ENCODE data around the gene MFSD11. TPM values are rescaled to one million over a fixed set of nuclear protein-coding genes. Genes with fewer than 3 reads are reported as not detected.
"Not testable (repeated sequence)": the region's sequence is repeated elsewhere in the genome, so short reads cannot be mapped to it uniquely, and the experiment has no call there.

The MFSD11 gene
- polyA plus RNA-seq, 3 donors = 19.8 to 24.8 (median 23.8) TPM

DNA sequence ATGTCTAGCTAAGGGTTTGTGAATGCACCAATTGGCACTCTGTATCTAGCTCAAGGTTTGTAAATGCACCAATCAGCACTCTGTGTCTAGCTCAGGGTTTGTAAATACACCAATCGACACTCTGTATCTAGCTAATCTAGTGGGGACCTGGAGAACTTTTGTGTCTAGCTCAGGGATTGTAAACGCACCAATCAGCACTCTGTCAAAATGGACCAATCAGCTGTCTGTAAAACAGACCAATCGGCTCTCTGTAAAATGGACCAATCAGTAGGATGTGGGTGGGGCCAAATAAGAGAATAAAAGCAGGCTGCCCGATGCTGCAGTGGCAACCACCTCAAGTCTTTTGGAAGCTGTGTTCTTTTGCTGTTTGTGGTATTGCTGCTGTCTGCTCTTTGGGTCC lies 68.8 kb downstream of the MFSD11 start:
- H3K36me3 ChIP-seq (replicated peaks in 1 of 2; ENCODE audit: control insufficient read depth in 1 of 2, insufficient read depth in 2 of 2, low read length in 2 of 2); H3K27me3 ChIP-seq (ENCODE audit: control insufficient read depth in 2 of 2, insufficient read depth in 2 of 2, low read length in 2 of 2); H3K79me2 ChIP-seq (ENCODE audit: insufficient read depth, low read length); intact Hi-C loops (cut with micrococcal nuclease); H3K9me3 ChIP-seq (replicated peaks in 1 of 2; ENCODE audit: control insufficient read depth in 1 of 2, insufficient read depth in 1 of 2, low read length in 2 of 2); H3K27ac ChIP-seq (ENCODE audit: low read depth in 1 of 2, low read length in 2 of 2); H3K36me3 Mint-ChIP-seq; H3K9ac ChIP-seq (ENCODE audit: insufficient read depth, low read length, poor library complexity, severe bottlenecking); H3K4me1 ChIP-seq (ENCODE audit: control insufficient read depth in 1 of 2, insufficient read depth in 2 of 2, low read length in 2 of 2); H2AFZ ChIP-seq (ENCODE audit: insufficient read depth, low read depth, low read length, poor library complexity, severe bottlenecking); H3K4me3 ChIP-seq (replicated peaks in 1 of 3; ENCODE audit: low read depth in 2 of 3, low read length in 3 of 3); H3K27ac Mint-ChIP-seq; DNase-seq; H4K20me1 ChIP-seq (ENCODE audit: insufficient read depth, low read length); H3K4me3 Mint-ChIP-seq; H3K4me2 ChIP-seq (replicated peaks; ENCODE audit: extremely low read depth, low read length, poor library complexity, severe bottlenecking); H3K9me3 Mint-ChIP-seq; H3K4me1 Mint-ChIP-seq; H3K27me3 Mint-ChIP-seq (ENCODE audit: low read depth in 3 of 3): not testable (repeated sequence)
- WGBS (ENCODE audit: insufficient coverage) = 100% methylated on average over 1 of the region's 4 CpGs

DNA sequence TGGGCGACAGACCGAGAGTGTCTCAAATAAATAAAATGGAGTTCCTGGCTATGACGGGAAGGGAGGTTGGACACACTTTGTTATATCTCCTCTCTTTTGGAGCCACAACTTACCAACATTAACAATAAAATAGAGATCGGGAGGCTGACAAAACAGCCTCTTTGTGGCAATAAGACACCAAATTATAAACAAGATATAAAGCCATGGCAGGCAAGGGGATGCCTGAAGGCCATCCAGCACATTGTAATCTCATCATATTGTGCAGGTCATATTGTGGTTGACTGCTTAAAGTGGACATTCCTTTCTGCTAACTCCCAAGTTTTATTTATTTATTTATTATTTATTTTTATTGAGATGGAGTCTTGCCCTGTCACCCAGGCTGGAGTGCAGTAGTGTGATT lies 70.4 kb downstream of the MFSD11 start:
- H4K20me1 ChIP-seq (ENCODE audit: insufficient read depth, low read length) = no peaks in the 10 kb centered on the region
- H3K27ac ChIP-seq (ENCODE audit: low read depth in 1 of 2, low read length in 2 of 2) = no peak overlapping the region
- H3K4me1 ChIP-seq (ENCODE audit: control insufficient read depth in 1 of 2, insufficient read depth in 2 of 2, low read length in 2 of 2) = peaks cover 0 to 4% of the 10 kb centered on the region in 2 donors
- Mint-ChIP-seq H3K27me3 (ENCODE audit: low read depth in 3 of 3) (peaks cover 0 to 1% (median 0%) of the 10 kb centered on the region in 3 donors), H3K36me3 (no peaks in the 10 kb centered on the region), H3K4me3 (no peak overlapping the region), H3K9me3 (peaks cover 3 to 6% (median 5%) of the 10 kb centered on the region in 7 donors), H3K27ac (no peak overlapping the region), H3K4me1 (peaks cover 7% of the 10 kb centered on the region)
- no peak overlapping the region for H2AFZ ChIP-seq (ENCODE audit: insufficient read depth, low read depth, low read length, poor library complexity, severe bottlenecking)
- TF ChIP-seq, protein P1, sequence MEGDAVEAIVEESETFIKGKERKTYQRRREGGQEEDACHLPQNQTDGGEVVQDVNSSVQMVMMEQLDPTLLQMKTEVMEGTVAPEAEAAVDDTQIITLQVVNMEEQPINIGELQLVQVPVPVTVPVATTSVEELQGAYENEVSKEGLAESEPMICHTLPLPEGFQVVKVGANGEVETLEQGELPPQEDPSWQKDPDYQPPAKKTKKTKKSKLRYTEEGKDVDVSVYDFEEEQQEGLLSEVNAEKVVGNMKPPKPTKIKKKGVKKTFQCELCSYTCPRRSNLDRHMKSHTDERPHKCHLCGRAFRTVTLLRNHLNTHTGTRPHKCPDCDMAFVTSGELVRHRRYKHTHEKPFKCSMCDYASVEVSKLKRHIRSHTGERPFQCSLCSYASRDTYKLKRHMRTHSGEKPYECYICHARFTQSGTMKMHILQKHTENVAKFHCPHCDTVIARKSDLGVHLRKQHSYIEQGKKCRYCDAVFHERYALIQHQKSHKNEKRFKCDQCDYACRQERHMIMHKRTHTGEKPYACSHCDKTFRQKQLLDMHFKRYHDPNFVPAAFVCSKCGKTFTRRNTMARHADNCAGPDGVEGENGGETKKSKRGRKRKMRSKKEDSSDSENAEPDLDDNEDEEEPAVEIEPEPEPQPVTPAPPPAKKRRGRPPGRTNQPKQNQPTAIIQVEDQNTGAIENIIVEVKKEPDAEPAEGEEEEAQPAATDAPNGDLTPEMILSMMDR (IDR thresholded peaks at IDR 0.05) = no peak
- intact Hi-C loops (cut with micrococcal nuclease) = no loop called here
- no peak overlapping the region for H3K9ac ChIP-seq (ENCODE audit: insufficient read depth, low read length, poor library complexity, severe bottlenecking)
- H3K4me2 ChIP-seq (replicated peaks; ENCODE audit: extremely low read depth, low read length, poor library complexity, severe bottlenecking) = no peak overlapping the region
- H3K9me3 ChIP-seq (replicated peaks in 1 of 2; ENCODE audit: control insufficient read depth in 1 of 2, insufficient read depth in 1 of 2, low read length in 2 of 2) = no peaks in the 10 kb centered on the region
- WGBS (ENCODE audit: insufficient coverage) = 100% methylated on average over 3 of the region's 4 CpGs
- DNase-seq = no peak
- no peaks in the 10 kb centered on the region for H3K27me3 ChIP-seq (ENCODE audit: control insufficient read depth in 2 of 2, insufficient read depth in 2 of 2, low read length in 2 of 2)
- H3K79me2 ChIP-seq (ENCODE audit: insufficient read depth, low read length) = no peaks in the 10 kb centered on the region
- H3K4me3 ChIP-seq (replicated peaks in 1 of 3; ENCODE audit: low read depth in 2 of 3, low read length in 3 of 3) = no peak overlapping the region
- no peaks in the 10 kb centered on the region for H3K36me3 ChIP-seq (replicated peaks in 1 of 2; ENCODE audit: control insufficient read depth in 1 of 2, insufficient read depth in 2 of 2, low read length in 2 of 2)
